Tibial nerve (tissue), 4 donors: Measurements from ENCODE around the gene DIP2C. TPM values are rescaled to one million over a fixed set of nuclear protein-coding genes. Genes with fewer than 3 reads are reported as not detected.

Source experiments
- DNase-seq, 2 donors: peaks; one replicate each; pipeline ENCODE4 v3.0.0-alpha.2; 2019; ENCODE audit warnings: low spot score in 2 of 2
- H3K27ac ChIP-seq, 4 donors: fragments of 200-600 bp; sonication (generic) in 3 of 4; one replicate each; pipeline ENCODE4 v1.5.1; 2017 to 2019; ENCODE audit warnings: mild to moderate bottlenecking in 1 of 4
- H3K27me3 ChIP-seq, 2 donors: fragments of 200-600 bp; sonication (generic) in 1 of 2; one replicate each; pipeline versions ENCODE4 v1.5.1 to v1.6.0; 2017 to 2019
- H3K36me3 ChIP-seq, 3 donors: fragments of 200-600 bp; sonication (generic); one replicate each; pipeline ENCODE4 v1.5.1; 2018 to 2019
- H3K4me1 ChIP-seq, 4 donors: fragments of 200-600 bp; sonication (generic) in 3 of 4; one replicate each; pipeline ENCODE4 v1.5.1; 2017 to 2019
- H3K4me3 ChIP-seq, 4 donors: fragments of 200-600 bp; sonication (generic) in 3 of 4; one replicate each; pipeline ENCODE4 v1.5.1; 2017 to 2019; ENCODE audit warnings: mild to moderate bottlenecking in 1 of 4, moderate library complexity in 1 of 4
- H3K9me3 ChIP-seq, 4 donors: fragments of 200-600 bp; sonication (generic) in 3 of 4; one replicate each; pipeline ENCODE4 v1.5.1; 2017 to 2019
- EP300 ChIP-seq, 2 donors: sonication (generic); formaldehyde crosslinking; IDR thresholded peaks; one replicate each; pipeline ENCODE4 v1.6.1; 2017; ENCODE audit warnings: antibody characterized with exemption in 2 of 2, mild to moderate bottlenecking in 1 of 2
- POLR2A ChIP-seq, 2 donors: fragments of 450-650 bp; IDR thresholded peaks; one replicate each; pipeline ENCODE4 v1.6.1; 2017; ENCODE audit warnings: antibody characterized with exemption in 2 of 2, mild to moderate bottlenecking in 2 of 2, moderate library complexity in 2 of 2
- WGBS, 2 donors: methylation state at CpG; one replicate each; pipeline ENCODE4 v1.1.5; 2018; 5-methylcytosine and 5-hydroxymethylcytosine counted together
- total RNA-seq, 4 donors: library from RNA; depleted of rRNA; stranded (reverse); fragments of >200 nt; gene quantifications; one replicate each; pipeline ENCODE4 v1.1.0, GENCODE V29; 2016
- TF ChIP-seq, protein P1 (sequence below), 5 experiments: fragments of 200-600 bp in 3 of 5; fragments of 450-650 bp in 2 of 5; sonication (generic) in 3 of 5; IDR thresholded peaks; one replicate each; pipeline ENCODE4 v1.5.1; 2016 to 2019; ENCODE audit warnings: antibody characterized with exemption in 5 of 5, mild to moderate bottlenecking in 3 of 5, moderate library complexity in 2 of 5

Gene DIP2C
- total RNA-seq, 4 donors from 2014 or later: 31.4 to 46.5 (median 36.0) TPM

DNA sequence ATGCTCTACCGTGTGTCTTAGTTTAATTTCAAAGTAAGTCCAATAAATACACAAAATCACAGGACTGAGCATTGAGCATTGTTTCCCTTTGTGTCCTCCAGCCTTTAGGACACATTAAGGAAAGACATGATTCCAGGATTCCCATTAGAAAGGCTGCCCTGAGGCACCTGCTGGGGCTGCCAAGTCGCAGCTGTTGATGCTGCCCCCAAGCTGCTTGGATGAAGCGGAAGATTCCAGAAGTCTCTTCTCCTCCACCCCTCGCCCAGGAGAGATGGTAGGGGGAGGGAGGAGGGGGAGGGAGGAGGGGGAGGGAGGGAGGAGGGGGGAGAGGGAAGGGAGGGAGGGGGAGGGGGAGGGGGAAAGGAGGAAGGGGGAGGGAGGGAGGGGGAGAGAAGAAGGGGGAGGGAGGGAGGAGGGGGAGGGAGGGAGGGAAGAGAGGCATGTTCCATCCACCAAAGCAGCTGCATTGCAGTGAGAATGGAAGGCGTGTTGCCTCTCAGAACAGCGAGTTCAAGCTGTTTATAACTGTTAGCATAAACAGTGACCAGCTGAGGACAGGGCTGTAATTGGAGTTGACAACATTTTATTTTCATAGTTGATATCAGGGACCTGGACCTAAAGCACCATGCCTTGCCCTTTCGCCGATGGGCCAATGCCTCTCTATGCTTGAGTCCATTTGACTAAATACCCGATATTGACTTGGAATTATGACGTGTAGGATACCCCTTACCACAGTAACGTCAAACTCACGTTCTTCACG is 67.3 kb downstream of the DIP2C start:
- no peak overlapping the region for H3K4me3 ChIP-seq
- no peak for DNase-seq
- peaks cover 3 to 80% (median 33%) of the 10 kb centered on the region in 4 donors for H3K4me1 ChIP-seq
- peak overlapping the region in 3 of 4 donors; percentile 95 to 96 (median 96) for H3K27ac ChIP-seq
- WGBS, 2 donors: 83 to 84% methylated on average over 12 to 13 of the region's 13 CpGs
- H3K36me3 ChIP-seq: no peaks in the 10 kb centered on the region
- no peaks in the 10 kb centered on the region for H3K27me3 ChIP-seq
- TF ChIP-seq, protein P1, sequence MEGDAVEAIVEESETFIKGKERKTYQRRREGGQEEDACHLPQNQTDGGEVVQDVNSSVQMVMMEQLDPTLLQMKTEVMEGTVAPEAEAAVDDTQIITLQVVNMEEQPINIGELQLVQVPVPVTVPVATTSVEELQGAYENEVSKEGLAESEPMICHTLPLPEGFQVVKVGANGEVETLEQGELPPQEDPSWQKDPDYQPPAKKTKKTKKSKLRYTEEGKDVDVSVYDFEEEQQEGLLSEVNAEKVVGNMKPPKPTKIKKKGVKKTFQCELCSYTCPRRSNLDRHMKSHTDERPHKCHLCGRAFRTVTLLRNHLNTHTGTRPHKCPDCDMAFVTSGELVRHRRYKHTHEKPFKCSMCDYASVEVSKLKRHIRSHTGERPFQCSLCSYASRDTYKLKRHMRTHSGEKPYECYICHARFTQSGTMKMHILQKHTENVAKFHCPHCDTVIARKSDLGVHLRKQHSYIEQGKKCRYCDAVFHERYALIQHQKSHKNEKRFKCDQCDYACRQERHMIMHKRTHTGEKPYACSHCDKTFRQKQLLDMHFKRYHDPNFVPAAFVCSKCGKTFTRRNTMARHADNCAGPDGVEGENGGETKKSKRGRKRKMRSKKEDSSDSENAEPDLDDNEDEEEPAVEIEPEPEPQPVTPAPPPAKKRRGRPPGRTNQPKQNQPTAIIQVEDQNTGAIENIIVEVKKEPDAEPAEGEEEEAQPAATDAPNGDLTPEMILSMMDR (IDR thresholded peaks at IDR 0.05): no peak
- no peak for TF ChIP-seq EP300 (IDR thresholded peaks at IDR 0.05)
- TF ChIP-seq POLR2A (IDR thresholded peaks at IDR 0.05): no peak
- H3K9me3 ChIP-seq: no peaks in the 10 kb centered on the region

DNA sequence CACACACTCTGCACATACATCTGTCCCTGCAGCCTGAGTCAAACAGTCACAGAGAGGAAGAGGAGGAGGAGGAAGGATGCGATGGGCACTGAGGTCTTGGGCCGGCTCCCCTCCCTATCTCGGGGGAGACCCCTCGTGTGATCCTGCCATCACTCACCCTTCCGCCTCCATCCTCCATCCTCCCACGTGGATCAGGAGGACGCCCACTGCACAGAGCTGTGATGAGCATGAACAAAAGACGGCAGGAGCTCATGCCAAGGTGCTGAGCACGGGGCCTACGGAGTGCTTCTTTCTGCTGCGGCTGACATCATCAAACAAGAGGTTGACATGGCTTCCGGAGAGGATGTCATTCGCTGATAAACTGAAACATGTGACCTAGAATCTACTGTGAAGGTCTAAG is 68.0 kb downstream of the DIP2C start:
- DNase-seq: no peak
- Histone ChIP-seq H3K9me3 (no peaks in the 10 kb centered on the region), H3K27me3 (no peaks in the 10 kb centered on the region), H3K4me1 (peaks cover 3 to 79% (median 33%) of the 10 kb centered on the region in 4 donors), H3K4me3 (no peak overlapping the region), H3K36me3 (no peaks in the 10 kb centered on the region), H3K27ac (peak overlapping the region in 3 of 4 donors; percentile 41 to 96 (median 95))
- no peak for TF ChIP-seq POLR2A (IDR thresholded peaks at IDR 0.05)
- TF ChIP-seq, protein P1 (IDR thresholded peaks at IDR 0.05): no peak
- TF ChIP-seq EP300 (IDR thresholded peaks at IDR 0.05): no peak
- 86 to 89% methylated on average over 13 of the region's 13 CpGs for WGBS, 2 donors

- no peak for TF ChIP-seq EP300 (IDR thresholded peaks at IDR 0.05)
- TF ChIP-seq, protein P1 (IDR thresholded peaks at IDR 0.05): no peak
- TF ChIP-seq POLR2A (IDR thresholded peaks at IDR 0.05): no peak
- Histone ChIP-seq H3K36me3 (no peaks in the 10 kb centered on the region), H3K27ac (peak overlapping the region in 2 of 4 donors; percentile 19 to 95), H3K9me3 (no peaks in the 10 kb centered on the region), H3K27me3 (no peaks in the 10 kb centered on the region), H3K4me1 (peaks cover 1 to 79% (median 32%) of the 10 kb centered on the region in 4 donors), H3K4me3 (no peak overlapping the region)
- 87 to 89% methylated on average over 10 to 12 of the region's 12 CpGs for WGBS, 2 donors
- DNase-seq: no peak
Observed at GRCh38 chr10:620971-621370, 68.5 kb downstream of the DIP2C start.

DNA sequence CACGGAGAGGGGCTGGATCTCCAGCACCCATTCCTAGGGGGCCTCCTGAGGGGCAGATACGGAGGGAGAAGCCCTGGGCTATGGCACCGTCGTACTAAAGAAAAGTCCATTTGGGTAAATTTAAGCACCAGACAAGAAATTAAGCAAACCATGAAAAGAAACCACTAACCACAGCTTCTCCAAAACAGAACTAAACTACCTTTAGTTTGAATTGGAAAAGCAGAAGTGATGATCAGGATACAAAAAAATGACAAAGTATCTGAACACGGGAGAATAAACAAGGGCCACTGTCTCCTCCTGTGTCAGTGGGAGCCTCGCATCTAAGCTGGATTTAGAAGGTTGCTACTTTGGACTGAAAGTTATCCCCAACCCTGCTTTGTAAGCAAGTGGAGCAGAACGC is 69.1 kb downstream of the DIP2C start:
- TF ChIP-seq POLR2A (IDR thresholded peaks at IDR 0.05) (no peak), EP300 (IDR thresholded peaks at IDR 0.05) (no peak)
- TF ChIP-seq, protein P1 (IDR thresholded peaks at IDR 0.05): no peak
- Histone ChIP-seq H3K36me3 (no peaks in the 10 kb centered on the region), H3K4me1 (peaks cover 0 to 79% (median 29%) of the 10 kb centered on the region in 4 donors), H3K27me3 (no peaks in the 10 kb centered on the region), H3K4me3 (no peak overlapping the region), H3K27ac (peak overlapping the region in 2 of 4 donors; percentile 19 to 95), H3K9me3 (no peaks in the 10 kb centered on the region)
- DNase-seq: no peak
- WGBS, 2 donors: 79 to 86% methylated on average over 7 of the region's 7 CpGs

DNA sequence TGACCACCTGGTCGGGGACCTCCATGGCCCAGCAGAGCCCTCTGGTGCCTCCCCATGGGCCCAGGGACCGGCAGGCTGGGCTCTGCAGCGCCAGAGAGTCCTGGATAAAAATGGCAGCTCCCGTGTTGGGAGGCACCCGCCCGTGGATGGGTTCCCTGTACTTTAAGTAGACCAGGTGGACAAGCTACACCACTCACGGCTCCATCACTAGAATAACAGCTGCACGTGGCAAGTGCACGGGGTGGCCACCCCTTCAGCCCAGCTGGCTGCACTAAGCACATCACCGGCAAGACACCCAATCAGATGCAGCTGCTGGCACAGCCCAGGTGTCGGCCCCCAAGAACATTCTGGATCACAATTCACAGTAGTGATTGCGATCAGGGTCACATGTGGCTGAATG is 69.8 kb downstream of the DIP2C start:
- H3K9me3 ChIP-seq: no peaks in the 10 kb centered on the region
- WGBS, 2 donors: 90 to 91% methylated on average over 10 to 11 of the region's 12 CpGs
- no peak overlapping the region for H3K4me3 ChIP-seq
- DNase-seq: no peak
- TF ChIP-seq, protein P1 (IDR thresholded peaks at IDR 0.05): no peak
- no peak for TF ChIP-seq EP300 (IDR thresholded peaks at IDR 0.05)
- TF ChIP-seq POLR2A (IDR thresholded peaks at IDR 0.05): no peak
- no peaks in the 10 kb centered on the region for H3K27me3 ChIP-seq
- H3K4me1 ChIP-seq: peaks cover 0 to 78% (median 28%) of the 10 kb centered on the region in 4 donors
- H3K36me3 ChIP-seq: no peaks in the 10 kb centered on the region
- peak overlapping the region in 2 of 4 donors; percentile 19 to 95 for H3K27ac ChIP-seq
